Measurements from ENCODE around the gene SPOCK2.

DNA sequence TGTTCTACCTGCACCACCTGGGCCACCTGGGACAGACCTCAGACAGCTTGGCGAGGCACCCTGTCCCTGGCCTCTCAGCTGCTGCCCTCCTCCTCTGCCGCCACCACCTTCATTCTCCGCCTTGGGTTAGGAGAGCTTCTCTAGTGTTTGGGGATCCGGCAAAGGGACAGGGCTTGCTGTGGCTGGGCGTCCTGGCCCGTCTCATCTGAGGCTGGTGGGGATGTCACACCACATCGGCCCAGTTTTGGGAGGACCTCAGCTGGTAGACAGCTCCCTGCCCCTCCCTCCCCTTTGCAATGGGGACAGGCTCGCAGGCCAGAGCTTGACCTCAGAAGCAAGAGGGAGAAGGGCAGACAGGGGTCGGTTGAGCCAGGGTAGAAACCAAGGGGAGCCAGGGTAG, 26.4 kb downstream of the SPOCK2 start:
- TF ChIP-seq POLR2A (IDR thresholded peaks at IDR 0.05; ENCODE audit: low read depth) (no peak), POLR2AphosphoS5 (IDR thresholded peaks at IDR 0.05) (no peak), EP300 (IDR thresholded peaks at IDR 0.05) (no peak)

Data from esophagus muscularis mucosa (tissue), 3 donors.